Panc1 (cell line): ENCODE data around the gene CPAMD8. TPM values are rescaled to one million over a fixed set of nuclear protein-coding genes. Genes with fewer than 3 reads are reported as not detected.

Source experiments
- ATAC-seq: fragments of 200-7000 bp; cut with Tn5 transposase; 2 replicates; pipeline ENCODE4 v1.9.1; 2020; ENCODE audit warnings: mild to moderate bottlenecking, moderate library complexity
- BruUV-seq: library from RNA; stranded (reverse); fragments of 400-500 nt; replicated peaks from 2 replicates; lab custom pipeline; 2021; lab: Mats Ljungman, UMichigan
- CTCF ChIA-PET: fragments of 300-600 bp; sonication (Branson Sonifier 250); formaldehyde crosslinking; loops from one replicate; lab custom pipeline; 2022; ENCODE audit warnings: antibody characterized with exemption; lab: Charles Lee
- POLR2A ChIA-PET: fragments of 300-600 bp; sonication (Branson Sonifier 250); formaldehyde crosslinking; loops from one replicate; lab custom pipeline; 2022; ENCODE audit warnings: antibody characterized with exemption; lab: Charles Lee
- DNase-seq: peaks from one replicate; pipeline ENCODE4 v3.0.0-alpha.2; 2010; ENCODE audit warnings: low read depth, low spot score
- H3K27ac ChIP-seq: 2 replicates; pipeline ENCODE4 v1.5.1; 2011; ENCODE audit warnings: mild to moderate bottlenecking, low read length, inconsistent platforms
- H3K27me3 ChIP-seq: fragments of 200-500 bp; sonication (Bioruptor generic); 2 replicates; pipeline ENCODE4 v1.6.0; 2014; ENCODE audit warnings: low read length, inconsistent platforms; ENCODE audit not compliant: control insufficient read depth, insufficient read depth
- H3K36me3 ChIP-seq: fragments of 200-500 bp; sonication (Bioruptor generic); 2 replicates; pipeline ENCODE4 v1.5.1; 2014; ENCODE audit warnings: inconsistent platforms, mild to moderate bottlenecking, low read length, moderate library complexity; ENCODE audit not compliant: control insufficient read depth, insufficient read depth
- H3K4me1 ChIP-seq: 2 replicates; pipeline ENCODE4 v1.5.1; 2011; ENCODE audit warnings: inconsistent platforms, mild to moderate bottlenecking, low read length, moderate library complexity; ENCODE audit not compliant: control insufficient read depth, insufficient read depth
- H3K4me3 ChIP-seq, 2 experiments: 2 replicates each; pipeline ENCODE4 v1.5.1; 2011 to 2012; ENCODE audit warnings: low read depth in 2 of 2, low read length in 2 of 2, mild to moderate bottlenecking in 2 of 2, inconsistent platforms in 1 of 2, moderate library complexity in 1 of 2
- H3K9me3 ChIP-seq: fragments of 200-500 bp; sonication (Bioruptor generic); 2 replicates; pipeline ENCODE4 v1.5.1; 2014; ENCODE audit warnings: low read depth, mild to moderate bottlenecking, inconsistent platforms, low read length, moderate library complexity; ENCODE audit not compliant: control insufficient read depth, insufficient read depth
- CTCF ChIP-seq: fragments of 450-650 bp; IDR thresholded peaks from 2 replicates; pipeline ENCODE4 v1.5.1; 2017; ENCODE audit warnings: mild to moderate bottlenecking
- POLR2AphosphoS5 ChIP-seq: IDR thresholded peaks from 2 replicates; pipeline ENCODE4 v1.6.1; 2012; ENCODE audit warnings: mild to moderate bottlenecking, low read depth, low read length, moderate library complexity
- REST ChIP-seq, 2 experiments: IDR thresholded peaks; 2 replicates each; pipeline ENCODE4 v1.6.1; 2011 to 2012; ENCODE audit warnings: low read depth in 2 of 2, control low read depth in 1 of 2, low read length in 1 of 2, mild to moderate bottlenecking in 1 of 2, moderate library complexity in 1 of 2; ENCODE audit not compliant: insufficient read depth in 1 of 2
- SIN3A ChIP-seq: IDR thresholded peaks from 2 replicates; pipeline ENCODE4 v1.6.1; 2012; ENCODE audit warnings: low read depth, mild to moderate bottlenecking, low read length, moderate library complexity, borderline replicate concordance; ENCODE audit not compliant: insufficient read depth
- TCF7L2 ChIP-seq: IDR thresholded peaks from 2 replicates; pipeline ENCODE4 v1.6.1; 2011; ENCODE audit warnings: mild to moderate bottlenecking, low read depth, low read length, inconsistent platforms
- in situ Hi-C: cut with HindIII; loops from 2 replicates; pipeline ENCODE4 v1.10.0; 2016; ENCODE audit warnings: low sequenced_read_pairs, low pct_unique_long_range_greater_than_20kb
- intact Hi-C: fragments of 100-400 bp; cut with micrococcal nuclease; formaldehyde crosslinking; loops from one replicate; pipeline ENCODE4 v1.10.0; 2022; ENCODE audit not compliant: unreplicated experiment
- total RNA-seq: library from RNA; stranded (reverse); gene quantifications from one replicate; pipeline ENCODE4 v1.2.1, GENCODE V29; 2021; ENCODE audit not compliant: unreplicated experiment

CPAMD8 gene
- total RNA-seq, 1 experiment from 2014 or later = 2.0 TPM

- BruUV-seq = no TSS peak
- DNase-seq (no peak), ATAC-seq (no peak)
- Histone ChIP-seq H3K27me3 (no peaks in the 10 kb centered on the region), H3K4me1 (no peaks in the 10 kb centered on the region), H3K36me3 (no peaks in the 10 kb centered on the region), H3K27ac (no peak overlapping the region), H3K9me3 (no peaks in the 10 kb centered on the region), H3K4me3 (no peak overlapping the region)
- POLR2A ChIA-PET = no interaction called here
- in situ Hi-C loops (no loop called here), intact Hi-C loops (no loop called here)
- TF ChIP-seq POLR2AphosphoS5 (no peak), REST (IDR thresholded peaks at IDR 0.05; ENCODE audit: insufficient read depth in 1 of 2, low read depth in 2 of 2, low read length in 1 of 2) (no peak), TCF7L2 (no peak), CTCF (no peak), SIN3A (no peak)
- CTCF ChIA-PET = no interaction called here
These were observed 31.6 kb upstream of the CPAMD8 start for GRCh38 chr19:17058236-17058635.

- no TSS peak for BruUV-seq
- Histone ChIP-seq H3K4me3 (no peak overlapping the region), H3K9me3 (no peaks in the 10 kb centered on the region), H3K27ac (no peak overlapping the region), H3K4me1 (no peaks in the 10 kb centered on the region), H3K27me3 (no peaks in the 10 kb centered on the region), H3K36me3 (no peaks in the 10 kb centered on the region)
- TF ChIP-seq SIN3A (no peak), TCF7L2 (no peak), REST (IDR thresholded peaks at IDR 0.05; ENCODE audit: insufficient read depth in 1 of 2, low read depth in 2 of 2, low read length in 1 of 2) (no peak), CTCF (no peak), POLR2AphosphoS5 (no peak)
- in situ Hi-C loops (no loop called here), intact Hi-C loops (no loop called here)
- no peak for DNase-seq
- CTCF ChIA-PET = interaction anchor here (0.7 kb wide), 1 partner anchor 284 kb away, joined by 5 read pairs; no protein-coding TSS in a partner anchor
- no peak for ATAC-seq
- POLR2A ChIA-PET = no interaction called here
These were observed 29.0 kb upstream of the CPAMD8 start for GRCh38 chr19:17055636-17056035.
